ENCODE measurements around the gene NOX3.

NOX3 gene

GRCh38 chr6:155382338-155382685, 73.3 kb downstream of the NOX3 start:
- Histone ChIP-seq H3K4me3 (no peak overlapping the region), H3K9me3 (ENCODE audit: low read depth, low read length) (no peaks in the 10 kb centered on the region), H3K36me3 (ENCODE audit: insufficient read depth, low read length) (no peaks in the 10 kb centered on the region), H3K9ac (ENCODE audit: insufficient read length) (no peak overlapping the region), H3K27ac (no peak overlapping the region)
- no peak for TF ChIP-seq FOXP2 (optimal IDR thresholded peaks at IDR 0.05; ENCODE audit: control extremely low read depth, extremely low read length, insufficient read depth)
- no peak for TF ChIP-seq POLR2AphosphoS5 (IDR thresholded peaks at IDR 0.05; ENCODE audit: borderline replicate concordance, low read depth, low read length)
- TF ChIP-seq EZH2 (IDR thresholded peaks at IDR 0.05), result no peak
- no peak for DNase-seq (ENCODE audit: low read depth, low spot score)

- Histone ChIP-seq H3K36me3 (ENCODE audit: insufficient read depth, low read length) (no peaks in the 10 kb centered on the region), H3K27ac (no peak overlapping the region), H3K9ac (ENCODE audit: insufficient read length) (no peak overlapping the region), H3K4me3 (no peak overlapping the region), H3K9me3 (ENCODE audit: low read depth, low read length) (no peaks in the 10 kb centered on the region)
- no peak for DNase-seq (ENCODE audit: low read depth, low spot score)
- TF ChIP-seq EZH2 (IDR thresholded peaks at IDR 0.05), result no peak
- TF ChIP-seq FOXP2 (optimal IDR thresholded peaks at IDR 0.05; ENCODE audit: control extremely low read depth, extremely low read length, insufficient read depth), result no peak
- no peak for TF ChIP-seq POLR2AphosphoS5 (IDR thresholded peaks at IDR 0.05; ENCODE audit: borderline replicate concordance, low read depth, low read length)
Measured at GRCh38 chr6:155381673-155382337, 73.8 kb downstream of the NOX3 start.

GRCh38 chr6:155380666-155381332, 74.8 kb downstream of the NOX3 start:
- Histone ChIP-seq H3K4me3 (no peak overlapping the region), H3K36me3 (ENCODE audit: insufficient read depth, low read length) (no peaks in the 10 kb centered on the region), H3K9me3 (ENCODE audit: low read depth, low read length) (no peaks in the 10 kb centered on the region), H3K9ac (ENCODE audit: insufficient read length) (no peak overlapping the region), H3K27ac (no peak overlapping the region)
- TF ChIP-seq EZH2 (IDR thresholded peaks at IDR 0.05) (no peak), FOXP2 (optimal IDR thresholded peaks at IDR 0.05; ENCODE audit: control extremely low read depth, extremely low read length, insufficient read depth) (no peak), POLR2AphosphoS5 (IDR thresholded peaks at IDR 0.05; ENCODE audit: borderline replicate concordance, low read depth, low read length) (no peak)
- DNase-seq (ENCODE audit: low read depth, low spot score), result no peak

- Histone ChIP-seq H3K36me3 (ENCODE audit: insufficient read depth, low read length) (no peaks in the 10 kb centered on the region), H3K4me3 (no peak overlapping the region), H3K9me3 (ENCODE audit: low read depth, low read length) (no peaks in the 10 kb centered on the region), H3K27ac (no peak overlapping the region), H3K9ac (ENCODE audit: insufficient read length) (no peak overlapping the region)
- TF ChIP-seq EZH2 (IDR thresholded peaks at IDR 0.05) (no peak), FOXP2 (optimal IDR thresholded peaks at IDR 0.05; ENCODE audit: control extremely low read depth, extremely low read length, insufficient read depth) (no peak), POLR2AphosphoS5 (IDR thresholded peaks at IDR 0.05; ENCODE audit: borderline replicate concordance, low read depth, low read length) (no peak)
- no peak for DNase-seq (ENCODE audit: low read depth, low spot score)
Measured at GRCh38 chr6:155378724-155379123, 76.9 kb downstream of the NOX3 start.

- H3K36me3 ChIP-seq (ENCODE audit: insufficient read depth, low read length), result no peaks in the 10 kb centered on the region
- TF ChIP-seq POLR2AphosphoS5 (IDR thresholded peaks at IDR 0.05; ENCODE audit: borderline replicate concordance, low read depth, low read length) (no peak), FOXP2 (optimal IDR thresholded peaks at IDR 0.05; ENCODE audit: control extremely low read depth, extremely low read length, insufficient read depth) (no peak), EZH2 (IDR thresholded peaks at IDR 0.05) (no peak)
- no peak overlapping the region for H3K4me3 ChIP-seq
- no peak overlapping the region for H3K27ac ChIP-seq
- DNase-seq (ENCODE audit: low read depth, low spot score), result no peak
- no peaks in the 10 kb centered on the region for H3K9me3 ChIP-seq (ENCODE audit: low read depth, low read length)
- H3K9ac ChIP-seq (ENCODE audit: insufficient read length), result no peak overlapping the region
Measured at GRCh38 chr6:155378276-155378675, 77.4 kb downstream of the NOX3 start.

- no peak for DNase-seq (ENCODE audit: low read depth, low spot score)
- no peaks in the 10 kb centered on the region for H3K9me3 ChIP-seq (ENCODE audit: low read depth, low read length)
- TF ChIP-seq POLR2AphosphoS5 (IDR thresholded peaks at IDR 0.05; ENCODE audit: borderline replicate concordance, low read depth, low read length) (no peak), FOXP2 (optimal IDR thresholded peaks at IDR 0.05; ENCODE audit: control extremely low read depth, extremely low read length, insufficient read depth) (no peak), EZH2 (IDR thresholded peaks at IDR 0.05) (no peak)
- H3K4me3 ChIP-seq, result no peak overlapping the region
- H3K27ac ChIP-seq, result no peak overlapping the region
- H3K36me3 ChIP-seq (ENCODE audit: insufficient read depth, low read length), result no peaks in the 10 kb centered on the region
- H3K9ac ChIP-seq (ENCODE audit: insufficient read length), result no peak overlapping the region
Measured at GRCh38 chr6:155377061-155377460, 78.6 kb downstream of the NOX3 start.

- Histone ChIP-seq H3K9me3 (ENCODE audit: low read depth, low read length) (no peaks in the 10 kb centered on the region), H3K9ac (ENCODE audit: insufficient read length) (no peak overlapping the region), H3K36me3 (ENCODE audit: insufficient read depth, low read length) (no peaks in the 10 kb centered on the region), H3K27ac (no peak overlapping the region), H3K4me3 (no peak overlapping the region)
- TF ChIP-seq FOXP2 (optimal IDR thresholded peaks at IDR 0.05; ENCODE audit: control extremely low read depth, extremely low read length, insufficient read depth), result no peak
- no peak for TF ChIP-seq EZH2 (IDR thresholded peaks at IDR 0.05)
- TF ChIP-seq POLR2AphosphoS5 (IDR thresholded peaks at IDR 0.05; ENCODE audit: borderline replicate concordance, low read depth, low read length), result no peak
- DNase-seq (ENCODE audit: low read depth, low spot score), result no peak
Measured at GRCh38 chr6:155375801-155376200, 79.8 kb downstream of the NOX3 start.

GRCh38 chr6:155374681-155375080, 81.0 kb downstream of the NOX3 start:
- Histone ChIP-seq H3K4me3 (no peak overlapping the region), H3K9ac (ENCODE audit: insufficient read length) (no peak overlapping the region), H3K27ac (no peak overlapping the region), H3K36me3 (ENCODE audit: insufficient read depth, low read length) (no peaks in the 10 kb centered on the region), H3K9me3 (ENCODE audit: low read depth, low read length) (no peaks in the 10 kb centered on the region)
- TF ChIP-seq FOXP2 (optimal IDR thresholded peaks at IDR 0.05; ENCODE audit: control extremely low read depth, extremely low read length, insufficient read depth), result no peak
- no peak for DNase-seq (ENCODE audit: low read depth, low spot score)

GRCh38 chr6:155373276-155373675, 82.4 kb downstream of the NOX3 start:
- DNase-seq (ENCODE audit: low read depth, low spot score), result no peak
- H3K4me3 ChIP-seq, result no peak overlapping the region

More at GRCh38 chr6:155373276-155373675, 82.4 kb downstream of the NOX3 start:
- no peak overlapping the region for H3K27ac ChIP-seq
- no peaks in the 10 kb centered on the region for H3K9me3 ChIP-seq (ENCODE audit: low read depth, low read length)
- H3K36me3 ChIP-seq (ENCODE audit: insufficient read depth, low read length), result no peaks in the 10 kb centered on the region
- no peak for TF ChIP-seq POLR2AphosphoS5 (IDR thresholded peaks at IDR 0.05; ENCODE audit: borderline replicate concordance, low read depth, low read length)
- TF ChIP-seq EZH2 (IDR thresholded peaks at IDR 0.05), result no peak
- TF ChIP-seq FOXP2 (optimal IDR thresholded peaks at IDR 0.05; ENCODE audit: control extremely low read depth, extremely low read length, insufficient read depth), result no peak
- no peak overlapping the region for H3K9ac ChIP-seq (ENCODE audit: insufficient read length)
